ENCODE results near the gene MCC.

DNA sequence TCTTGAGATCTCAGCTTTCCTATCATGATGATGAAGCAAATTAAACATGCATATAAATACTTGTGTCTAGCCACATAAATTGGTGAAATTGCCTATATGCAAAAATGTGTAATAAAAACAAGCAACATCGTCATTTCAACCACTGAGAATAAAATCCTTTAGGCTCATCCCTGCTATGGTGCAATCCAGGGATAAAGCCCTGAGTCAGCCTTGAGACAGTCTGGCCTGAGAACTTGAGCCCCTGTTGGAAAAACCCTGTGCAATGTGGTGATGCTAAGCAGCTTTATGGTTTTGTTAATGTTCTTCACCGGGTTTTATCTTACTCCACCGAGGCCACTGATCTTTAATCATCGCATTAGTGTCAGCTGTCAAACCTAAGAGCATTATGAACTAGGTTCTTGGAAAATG, 341.1 kb downstream of the MCC start:
- TF ChIP-seq CTCF (IDR thresholded peaks at IDR 0.05; ENCODE audit: insufficient read depth, low read length, poor library complexity, severe bottlenecking) = no peak
- TF ChIP-seq EZH2phosphoT487 (conservative IDR thresholded peaks at IDR 0.05; ENCODE audit: low read length) = no peak
